KG1 (cell line): Measurements from ENCODE around the gene CCDC158.
"Not testable (repeated sequence)": the region's sequence is repeated elsewhere in the genome, so short reads cannot be mapped to it uniquely, and the experiment has no call there.

ENCODE experiments used
- DNase-seq: peaks from one replicate; lab custom pipeline; 2025; lab: John Stamatoyannopoulos, UW

Gene CCDC158

DNA sequence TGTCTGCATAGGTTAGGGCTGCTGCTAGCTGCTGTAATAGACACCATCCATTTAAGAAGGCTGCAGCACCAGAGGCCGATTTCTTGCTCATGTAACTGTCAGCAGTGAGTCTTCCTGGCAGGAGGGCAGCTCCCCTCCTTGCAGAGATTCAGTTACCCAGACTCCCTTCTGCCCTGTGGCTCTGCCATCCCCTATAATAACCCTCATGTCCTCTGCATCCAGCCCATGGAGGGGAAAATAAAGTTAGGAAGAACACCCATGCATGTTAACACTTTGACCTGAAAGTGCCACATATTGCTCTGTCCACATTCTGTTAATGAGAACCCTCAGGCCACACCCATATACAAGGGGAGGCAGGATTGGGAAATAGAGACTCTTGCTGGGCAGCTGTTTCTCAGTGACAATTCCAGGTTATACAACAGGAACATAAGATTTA lies 109.0 kb downstream of the CCDC158 start:
- DNase-seq = no peak

DNA sequence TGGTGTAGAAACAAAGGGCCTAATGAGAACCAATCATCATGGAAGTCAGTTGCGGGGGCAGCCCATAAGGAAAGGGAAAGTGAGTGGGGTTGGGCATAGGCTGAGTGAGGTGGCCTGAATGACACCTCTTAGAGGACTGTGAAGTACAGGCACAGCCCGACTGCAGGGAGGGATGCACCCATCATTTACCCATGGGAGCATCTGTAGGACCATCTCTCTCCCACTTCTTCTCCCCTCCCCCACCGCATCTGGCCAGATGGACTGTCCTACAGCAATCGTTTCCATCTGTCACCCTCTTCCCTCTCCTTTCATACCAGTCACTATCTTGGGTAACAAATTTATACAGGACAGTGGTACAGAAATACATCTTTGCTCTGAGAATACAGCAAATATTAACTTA lies 110.3 kb downstream of the CCDC158 start:
- no peak for DNase-seq

DNA sequence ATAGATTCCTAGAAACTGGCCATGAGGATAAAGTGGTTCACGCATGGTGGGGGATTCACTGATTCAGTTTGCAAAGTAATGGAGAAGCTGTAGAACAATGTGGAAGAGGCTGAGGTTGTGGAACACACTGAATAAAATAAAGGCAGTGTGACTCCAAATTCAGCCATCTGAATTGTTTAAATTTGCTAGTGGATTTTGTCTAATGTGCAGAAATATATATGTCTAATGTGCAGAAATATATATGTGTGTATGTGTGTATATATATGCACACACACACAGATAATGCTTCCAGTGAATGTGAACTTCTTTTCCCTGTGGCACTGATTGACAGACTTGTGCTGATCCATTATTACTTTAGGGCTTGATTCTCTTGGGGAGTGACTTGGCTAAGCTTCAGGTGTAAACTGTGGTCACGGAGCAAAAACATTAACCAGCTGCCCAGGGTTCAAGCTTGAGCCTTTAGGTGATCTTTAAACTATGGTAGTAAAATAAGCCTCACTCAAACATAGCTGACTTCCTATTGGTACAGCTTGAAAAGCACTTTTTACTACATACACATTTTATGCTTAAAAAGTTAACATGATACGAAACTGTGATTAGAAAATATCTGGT lies 110.9 kb downstream of the CCDC158 start:
- no peak for DNase-seq

DNA sequence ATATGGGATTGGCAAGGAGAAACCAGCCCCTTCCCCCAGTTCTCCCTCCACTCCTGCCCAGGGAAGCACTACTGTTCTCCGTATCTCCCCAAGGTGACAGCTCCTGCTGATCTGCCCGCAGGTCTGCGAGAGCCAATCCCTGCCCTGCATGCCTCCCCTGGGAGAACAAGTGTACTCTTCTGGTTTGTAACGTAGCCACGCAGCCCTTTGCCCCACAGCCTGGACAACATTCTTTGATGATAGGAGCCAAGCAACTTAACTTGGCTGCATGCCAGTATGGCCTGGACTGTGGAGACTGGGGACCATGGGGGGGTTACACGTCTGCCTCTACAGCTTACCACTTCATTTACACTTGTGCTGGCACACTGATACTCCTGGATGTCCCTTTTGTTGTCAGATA lies 112.4 kb downstream of the CCDC158 start:
- no peak for DNase-seq

DNA sequence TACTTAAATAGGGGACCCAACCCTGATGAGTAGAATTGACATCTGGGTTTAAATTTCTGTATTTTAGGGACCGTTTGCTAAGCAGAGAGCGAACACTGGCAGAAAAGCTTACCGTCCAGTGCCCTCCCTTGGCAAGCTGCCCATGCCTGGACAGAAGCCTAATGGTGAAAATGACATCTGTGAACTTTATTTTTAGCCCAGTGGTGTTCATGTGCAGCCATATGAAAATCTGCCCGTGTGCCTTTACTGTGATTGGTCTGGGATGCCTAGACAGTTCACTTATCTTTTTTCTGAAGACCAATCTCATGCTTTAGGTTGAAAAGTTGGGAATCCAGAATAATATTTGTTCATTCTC lies 113.3 kb downstream of the CCDC158 start:
- no peak for DNase-seq

DNA sequence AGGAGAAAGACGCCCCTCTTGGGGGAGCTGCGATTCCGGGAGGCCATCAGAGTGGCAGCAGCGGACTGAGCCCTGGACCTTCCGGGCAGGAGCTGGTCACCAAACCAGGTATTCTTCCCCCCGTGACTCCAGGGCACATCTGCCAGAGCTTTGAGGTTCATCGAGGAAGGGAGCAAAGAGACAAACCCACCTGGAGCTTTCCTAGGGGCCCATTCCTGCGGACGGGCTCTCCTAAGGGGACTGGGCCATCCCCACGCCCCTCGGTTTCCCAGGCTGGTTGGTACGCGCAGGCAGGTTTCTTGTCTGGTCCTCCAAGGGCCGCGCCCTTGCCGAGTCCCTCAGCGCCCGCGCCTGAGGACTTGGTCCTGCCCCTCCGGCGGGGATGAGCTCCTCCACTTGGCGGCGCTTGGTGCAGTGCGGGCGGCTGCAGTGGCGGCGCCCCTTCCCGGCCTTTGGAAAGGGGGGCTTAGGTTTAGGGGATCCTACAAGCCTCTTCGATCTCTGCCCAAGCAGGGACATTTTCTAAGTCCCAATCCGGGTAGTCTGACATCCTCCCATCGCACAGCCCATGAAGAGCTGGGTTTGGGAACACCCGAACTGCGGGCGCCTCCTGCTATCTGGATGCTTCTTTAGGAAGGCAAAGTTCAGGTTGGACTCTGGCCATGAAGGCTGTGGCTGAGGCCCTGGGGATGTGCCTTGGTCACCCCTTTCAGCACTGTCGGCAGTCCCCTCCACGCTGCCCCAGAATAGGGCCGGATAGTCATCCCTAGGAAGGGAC lies 113.9 kb downstream of the CCDC158 start:
- peak; percentile 42 for DNase-seq

DNA sequence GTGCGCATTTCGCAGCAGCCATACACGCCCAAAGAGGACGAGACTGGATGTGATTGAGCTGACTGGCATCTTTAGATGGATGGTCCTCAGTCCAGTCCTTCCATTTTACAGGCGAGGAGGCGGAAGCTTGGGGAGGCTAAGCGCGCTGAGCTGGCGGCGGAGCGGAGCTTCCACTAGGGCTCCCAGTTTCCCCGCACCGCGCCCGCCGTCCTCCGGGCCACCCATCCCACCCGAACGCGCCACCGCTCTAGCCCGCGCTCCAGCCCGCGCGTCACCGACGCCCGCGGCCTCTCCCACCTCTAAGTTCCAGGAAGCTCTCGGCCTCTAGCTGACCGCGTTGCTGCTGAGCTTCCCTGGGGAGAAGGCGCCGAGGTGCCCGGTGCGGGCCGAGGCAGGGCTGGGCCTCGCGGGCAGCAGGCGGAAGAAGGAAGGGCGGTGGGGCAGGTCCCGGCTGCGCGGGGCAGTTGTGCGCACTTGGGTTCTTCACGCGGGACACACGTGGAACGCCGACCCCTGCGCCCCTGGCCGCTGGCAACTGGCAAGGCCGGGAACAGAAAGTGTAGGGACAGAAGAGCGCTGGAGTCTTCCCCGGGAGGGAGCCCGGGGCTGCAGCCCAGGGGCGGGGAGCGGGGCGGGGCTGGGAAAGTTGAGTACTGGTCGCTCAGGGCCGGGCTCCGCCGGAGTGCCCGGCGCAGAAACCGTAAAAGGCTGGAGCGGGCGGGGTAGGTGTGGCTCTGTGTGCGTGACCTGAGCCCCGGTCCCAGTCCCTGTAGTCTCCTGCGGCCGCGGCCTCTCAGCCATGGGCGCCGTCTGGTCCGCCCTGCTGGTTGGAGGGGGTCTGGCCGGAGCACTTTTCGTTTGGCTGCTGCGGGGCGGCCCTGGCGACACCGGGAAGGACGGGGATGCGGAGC lies 114.7 kb downstream of the CCDC158 start, which contains the start of gene STBD1:
TSS of gene STBD1 (plus strand) at position 763 of the 911 bp plus-strand sequence. CDS start at position 800, 37 bp downstream.
- peak; percentile 53 for DNase-seq

DNA sequence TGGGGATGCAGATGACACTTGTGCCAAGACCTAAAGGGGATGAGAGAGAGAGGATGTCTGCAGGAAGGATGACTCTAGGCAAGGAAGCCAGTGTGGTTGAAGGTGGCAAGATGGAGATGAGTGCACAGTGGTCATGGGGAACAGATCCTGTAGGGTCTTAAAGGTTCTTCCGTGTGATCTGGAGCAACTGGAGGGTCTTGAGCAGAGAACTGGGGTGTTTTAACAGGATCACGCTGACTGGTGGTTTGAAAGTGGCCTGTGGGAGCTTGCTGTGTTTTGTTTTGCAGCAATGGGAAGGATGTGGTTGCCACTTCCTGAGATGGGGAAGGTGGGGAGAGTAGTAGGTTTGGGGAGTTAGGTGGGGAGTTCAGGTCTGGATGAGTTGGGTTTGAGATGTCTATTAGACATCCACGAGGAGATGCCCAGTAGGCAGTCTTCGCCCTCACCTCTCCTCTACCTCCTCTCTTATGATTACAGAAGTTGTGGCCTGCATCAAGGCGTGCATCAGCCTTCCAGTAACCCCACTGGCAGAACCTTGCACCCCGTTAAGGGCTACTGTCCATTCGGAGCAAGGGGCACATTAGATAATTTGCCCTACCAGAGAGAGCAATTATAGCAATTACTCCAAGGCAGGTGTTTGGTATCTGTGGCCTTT lies 115.8 kb downstream of the CCDC158 start:
- DNase-seq = peak; percentile 71

DNA sequence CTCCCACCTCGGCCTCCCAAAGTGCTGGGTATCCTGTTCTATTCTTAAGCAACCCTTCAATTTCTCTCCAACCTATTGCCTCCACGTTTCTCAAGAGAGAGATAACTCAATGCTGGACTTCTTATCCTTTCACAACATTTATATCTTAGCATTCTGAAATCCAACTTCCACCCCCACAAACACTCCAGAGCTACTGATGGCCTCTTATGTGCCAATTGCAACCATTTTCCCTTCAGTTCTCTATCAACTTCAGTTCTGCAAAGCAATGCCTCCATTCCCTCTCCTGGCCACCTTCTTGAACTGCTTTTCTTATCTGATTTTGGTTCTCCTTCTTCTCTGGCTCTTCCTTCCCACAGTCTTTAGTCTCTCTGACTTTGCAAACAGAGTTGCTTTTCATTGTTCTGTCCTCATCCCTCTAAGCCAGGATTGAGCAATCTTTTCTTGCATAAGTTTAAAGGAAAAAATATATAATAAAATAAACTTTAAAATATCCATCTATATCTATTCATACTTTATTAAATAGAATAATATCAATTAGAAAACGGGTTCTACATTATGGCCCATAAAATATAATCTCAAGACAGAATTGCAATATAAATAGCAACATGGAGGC lies 118.0 kb downstream of the CCDC158 start:
- DNase-seq = no peak

DNA sequence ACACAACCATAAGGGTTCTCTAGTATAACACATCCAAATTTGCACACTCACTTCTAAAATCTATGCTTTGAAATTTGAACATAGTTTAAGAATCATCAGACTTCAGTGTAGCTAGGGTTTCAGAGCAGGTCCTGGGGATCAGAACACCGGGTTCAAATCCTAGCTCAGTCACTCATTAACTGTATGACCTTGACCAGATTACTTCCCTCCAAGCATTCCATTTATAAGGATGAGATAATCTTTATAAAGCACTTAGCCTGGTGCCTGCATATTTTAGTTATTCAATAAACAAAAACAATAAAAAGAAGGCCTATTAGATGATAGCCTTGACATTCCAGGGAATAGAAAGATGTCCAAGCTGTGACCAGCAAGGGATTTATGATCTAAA lies 119.2 kb downstream of the CCDC158 start:
- no peak for DNase-seq

DNA sequence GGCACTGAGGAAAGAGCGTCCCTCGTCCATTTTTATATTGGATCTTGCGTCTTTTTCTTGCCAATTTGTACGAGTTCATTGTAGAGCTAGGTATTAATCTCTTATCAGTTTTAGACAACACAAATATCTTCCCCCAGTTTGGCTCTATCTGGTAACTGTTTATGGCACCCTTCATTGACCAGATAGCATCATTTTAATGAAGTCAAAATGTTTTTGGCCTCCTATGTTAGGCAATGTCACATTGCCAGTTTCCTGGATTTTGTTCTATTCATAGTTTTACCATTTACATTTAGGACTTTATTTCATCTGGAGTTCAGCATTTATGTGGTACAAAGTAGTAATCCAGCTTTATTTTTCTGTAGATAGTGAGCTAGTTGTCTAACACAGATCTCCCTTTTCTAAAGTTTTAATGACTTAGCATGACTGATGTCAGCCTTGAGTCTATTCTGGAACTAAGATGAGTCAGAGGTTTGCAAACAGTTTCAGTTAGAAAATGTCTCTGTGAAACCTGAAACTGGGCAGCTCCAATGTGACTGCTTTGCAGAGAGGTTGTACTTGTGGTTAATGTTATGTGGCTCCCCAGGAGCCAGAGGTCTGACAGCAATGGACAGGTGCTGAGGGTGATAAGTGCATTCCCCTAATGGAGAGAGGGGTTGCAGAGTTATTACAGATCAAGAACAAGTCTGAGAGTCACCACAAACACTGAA lies 119.7 kb downstream of the CCDC158 start:
- peak; percentile 79 for DNase-seq

DNA sequence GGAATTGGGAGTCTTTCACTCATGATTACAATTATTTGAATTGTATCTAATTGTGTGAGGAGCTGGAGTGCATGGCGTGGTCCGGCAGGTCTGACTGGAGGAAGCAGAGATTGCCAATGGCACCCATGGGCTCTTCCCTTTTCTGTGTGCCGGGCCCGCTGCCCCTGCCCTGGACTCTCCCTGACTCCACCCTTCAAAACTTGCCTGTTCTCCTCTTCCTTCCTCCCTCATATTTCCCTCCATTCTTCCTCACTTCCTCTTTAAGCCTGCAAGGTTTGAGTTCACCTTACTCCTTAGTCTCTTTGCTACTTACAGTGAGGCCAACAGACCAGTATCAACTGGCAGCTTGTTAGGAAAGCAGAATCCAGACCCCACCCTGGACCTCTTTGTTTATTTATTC lies 120.9 kb downstream of the CCDC158 start:
- no peak for DNase-seq

DNA sequence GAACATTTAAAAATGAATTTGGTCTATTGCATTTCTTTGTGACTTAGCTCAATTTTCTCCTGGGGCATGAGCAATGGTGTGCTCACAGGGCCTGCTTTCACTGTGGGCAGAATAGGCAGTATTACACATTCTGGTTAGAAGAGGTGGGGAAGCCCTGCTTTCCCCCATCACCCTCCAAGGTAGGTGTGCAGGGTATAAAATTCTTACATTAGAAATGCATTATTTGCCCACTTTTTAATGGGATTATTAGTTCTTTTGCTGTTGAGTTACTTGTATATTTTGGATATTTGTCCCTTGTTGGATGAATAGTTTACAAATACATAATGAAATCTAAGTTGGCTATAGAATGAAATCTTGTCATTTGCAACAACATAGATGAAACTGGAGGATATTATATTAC lies 122.7 kb downstream of the CCDC158 start:
- DNase-seq = no peak

DNA sequence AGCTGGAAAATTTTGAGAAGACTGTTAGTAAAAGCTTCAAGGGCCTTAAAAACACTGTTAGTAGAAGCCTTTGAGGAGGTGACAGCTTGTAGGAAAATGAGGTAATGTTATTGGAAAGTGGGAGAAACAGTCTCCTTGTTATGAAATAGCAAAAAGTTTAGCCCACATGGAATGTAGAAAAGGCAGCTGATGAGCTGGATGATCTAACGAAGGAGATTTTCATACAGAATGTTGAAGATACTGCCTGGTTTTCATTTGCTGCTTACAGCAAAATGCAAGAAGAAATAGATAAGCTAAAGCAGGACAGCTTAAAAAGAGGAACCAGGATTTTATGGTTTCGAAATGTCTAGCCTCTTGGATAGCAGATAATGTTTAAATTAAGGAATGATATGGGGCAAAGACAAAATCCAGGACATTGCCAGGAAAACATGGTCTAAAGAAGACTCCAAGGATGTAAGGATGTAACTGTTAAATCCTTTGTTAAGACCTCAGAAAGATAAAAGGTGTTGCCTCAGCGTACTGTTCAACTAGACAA lies 124.6 kb downstream of the CCDC158 start:
- DNase-seq = no peak

DNA sequence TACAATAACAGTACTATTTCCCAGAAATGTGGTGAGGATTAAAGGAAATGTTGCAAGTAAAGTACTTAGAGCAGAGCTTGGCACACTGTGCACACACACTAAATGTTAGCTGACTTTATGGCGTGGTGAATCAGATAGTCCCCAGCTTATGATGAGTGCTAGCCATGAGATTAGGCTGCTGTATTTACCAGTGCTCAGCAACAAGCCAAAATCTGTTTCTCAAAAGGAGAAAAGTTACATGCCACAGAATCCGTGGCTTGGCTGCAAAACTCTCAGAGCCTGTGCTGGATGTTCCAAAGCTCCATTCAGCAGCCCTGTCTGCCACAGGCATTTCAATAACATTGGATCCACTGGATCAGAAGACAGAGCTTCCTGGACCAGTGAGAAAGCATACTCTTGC lies 127.2 kb downstream of the CCDC158 start:
- no peak for DNase-seq

DNA sequence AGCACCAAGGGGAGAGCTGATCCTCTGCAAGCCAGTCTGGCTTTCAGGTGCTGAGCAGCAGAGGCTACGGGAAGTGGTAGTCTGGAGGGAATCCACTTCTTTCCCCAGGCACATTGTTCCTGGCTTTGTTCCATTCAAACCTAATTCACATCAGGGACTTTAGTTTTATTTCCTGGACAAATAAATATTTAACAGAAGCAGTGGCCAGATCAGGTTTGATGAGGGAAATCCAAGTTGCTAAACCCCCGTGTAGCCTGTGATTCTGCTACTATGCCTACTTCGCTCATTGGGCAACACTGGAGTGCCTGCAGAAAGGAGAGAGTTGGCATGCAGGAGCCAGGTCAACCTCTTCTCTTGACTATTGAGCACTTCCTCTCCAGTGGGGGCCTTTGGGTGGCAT lies 128.2 kb downstream of the CCDC158 start:
- no peak for DNase-seq

DNA sequence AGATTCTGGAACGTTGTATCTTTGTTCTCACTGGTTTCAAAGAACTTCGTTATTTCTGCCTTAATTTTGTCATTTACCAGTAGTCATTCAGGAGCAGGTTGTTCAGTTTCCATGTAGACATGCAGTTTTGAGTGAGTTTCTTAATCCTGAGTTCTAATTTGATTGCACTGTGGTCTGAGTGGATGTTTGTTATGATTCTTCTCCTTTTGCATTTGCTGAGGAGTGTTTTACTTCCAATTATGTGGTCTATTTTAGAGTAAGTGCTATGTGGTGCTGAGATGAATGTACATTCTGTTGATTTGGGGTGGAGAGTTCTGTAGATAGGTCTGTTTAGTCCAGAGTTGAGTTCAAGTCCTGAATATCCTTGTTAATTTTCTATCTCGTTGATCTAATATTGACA lies 133.1 kb downstream of the CCDC158 start:
- DNase-seq = not testable (repeated sequence)

DNA sequence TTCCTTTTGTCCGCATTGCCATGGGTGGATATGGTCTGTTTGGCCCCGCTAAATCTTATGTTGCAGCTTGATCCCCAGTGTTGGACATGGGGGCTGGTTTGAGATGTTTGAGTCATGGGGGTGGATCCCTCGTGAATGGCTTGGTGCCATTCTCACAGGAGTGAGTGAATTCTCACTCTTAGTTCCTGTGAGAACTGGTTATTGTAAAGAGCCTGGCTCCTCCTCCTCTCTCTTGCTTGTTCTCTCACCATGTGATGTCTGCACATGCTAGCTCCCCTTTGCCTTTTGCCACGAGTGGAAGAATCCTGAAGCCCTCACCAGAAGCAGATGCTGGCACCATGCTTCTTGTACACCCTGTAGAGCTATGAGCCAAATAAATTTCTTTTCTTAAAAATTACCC lies 137.0 kb downstream of the CCDC158 start:
- DNase-seq = no peak

DNA sequence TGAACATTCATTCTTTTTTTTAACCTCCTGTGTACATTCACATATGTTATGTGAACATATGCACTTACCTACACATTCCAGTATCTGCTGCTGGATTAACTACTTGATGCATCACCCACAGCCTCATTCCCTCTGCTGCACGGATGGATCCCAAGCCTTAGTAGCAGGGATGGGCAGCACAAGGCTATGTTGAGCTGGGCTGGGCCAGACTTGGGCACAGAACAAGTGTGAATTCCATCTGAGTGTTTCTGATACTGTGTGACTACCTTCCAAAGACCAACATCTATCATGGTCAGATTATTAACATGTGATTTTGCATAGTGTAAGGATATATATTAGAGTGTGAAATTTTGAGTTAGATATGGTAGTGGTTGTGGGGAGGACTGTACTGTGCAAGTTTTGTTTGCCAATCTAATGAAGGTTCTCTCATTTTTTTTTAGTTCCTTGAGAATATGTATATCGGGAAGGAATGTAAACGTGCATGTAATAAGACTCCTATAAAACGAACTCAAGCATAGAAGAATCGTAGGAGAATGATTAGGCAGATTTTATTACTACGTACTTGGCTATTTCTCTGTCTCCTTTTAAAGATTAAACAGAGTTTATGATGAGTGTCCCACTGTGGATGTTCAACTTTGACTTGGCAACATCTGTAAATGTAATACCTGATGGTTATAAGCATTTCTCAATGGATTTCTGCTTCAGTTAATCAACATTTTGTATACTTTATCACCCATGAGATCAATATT lies 137.8 kb downstream of the CCDC158 start:
- no peak for DNase-seq

DNA sequence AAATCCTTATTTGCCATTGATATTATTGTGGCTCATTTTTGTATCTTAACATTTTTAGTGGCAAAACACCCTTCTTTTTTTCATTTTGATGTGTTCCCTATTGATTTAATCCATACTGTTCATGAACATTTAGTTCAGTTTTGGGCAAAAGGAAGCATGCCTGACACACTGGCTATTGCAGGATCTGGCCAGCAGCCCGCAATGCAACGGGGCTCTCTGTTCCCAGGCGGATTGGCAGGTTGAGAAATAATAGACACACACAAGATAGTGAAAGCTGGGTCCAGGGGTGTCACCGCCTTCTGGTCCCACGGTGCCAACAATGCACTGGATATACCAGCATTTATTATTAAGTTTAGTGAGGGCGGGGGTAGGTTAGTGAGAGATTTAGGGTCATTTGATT lies 139.3 kb downstream of the CCDC158 start:
- DNase-seq = not testable (repeated sequence)
